GM21529 (cell line): Measurements from ENCODE around the gene GJC2.
"Not testable (repeated sequence)": the region's sequence is repeated elsewhere in the genome, so short reads cannot be mapped to it uniquely, and the experiment has no call there.

Source experiments
- ATAC-seq: cut with Tn5 transposase; IDR thresholded peaks from one replicate; pipeline ENCODE4 v1.9.1; 2021; ENCODE audit not compliant: unreplicated experiment

GJC2 gene

GRCh38 chr1:228149406-228150119 is at the start of gene GJC2:
TSS of gene GJC2 (plus strand) at chr1:228149930. CDS start at chr1:228157759, 7,829 bp downstream.
- ATAC-seq, result no peak

- ATAC-seq, result no peak
Observed at GRCh38 chr1:228100822-228101613, 48.7 kb upstream of the GJC2 start.

GRCh38 chr1:228101614-228101993 is 48.1 kb upstream of the GJC2 start:
- ATAC-seq, result peak; percentile 4

- peak; percentile 35 for ATAC-seq
Observed at GRCh38 chr1:228101994-228102790, 47.5 kb upstream of the GJC2 start.

GRCh38 chr1:228102791-228103620 is 46.7 kb upstream of the GJC2 start, which contains the start of gene C1orf35:
TSS of gene C1orf35 (minus strand) at chr1:228103325. CDS start at chr1:228103227, 98 bp downstream.
- peak; percentile 62 for ATAC-seq

GRCh38 chr1:228104526-228105269 is 45.0 kb upstream of the GJC2 start:
- ATAC-seq, result no peak

- no peak for ATAC-seq
Observed at GRCh38 chr1:228105270-228105995, 44.3 kb upstream of the GJC2 start.

- no peak for ATAC-seq
Observed at GRCh38 chr1:228105996-228106799, 43.5 kb upstream of the GJC2 start.

- ATAC-seq, result no peak
Observed at GRCh38 chr1:228106800-228107054, 43.0 kb upstream of the GJC2 start.

GRCh38 chr1:228107636-228108035 is 42.1 kb upstream of the GJC2 start:
- no peak for ATAC-seq

- no peak for ATAC-seq
Observed at GRCh38 chr1:228108055-228108690, 41.6 kb upstream of the GJC2 start.

GRCh38 chr1:228108742-228109072 is 41.0 kb upstream of the GJC2 start:
- ATAC-seq, result no peak

- peak; percentile 85 for ATAC-seq
Observed at GRCh38 chr1:228109073-228109961, 40.4 kb upstream of the GJC2 start, which contains the start of gene MRPL55. TSS of gene MRPL55 (minus strand) at chr1:228109299. CDS start at chr1:228108260, 1,039 bp downstream.

GRCh38 chr1:228109962-228110488 is 39.7 kb upstream of the GJC2 start:
- ATAC-seq, result no peak

GRCh38 chr1:228110556-228110955 is 39.2 kb upstream of the GJC2 start:
- no peak for ATAC-seq

- not testable (repeated sequence) for ATAC-seq
Observed at GRCh38 chr1:228111315-228111714, 38.4 kb upstream of the GJC2 start.

GRCh38 chr1:228112167-228112566 is 37.6 kb upstream of the GJC2 start:
- no peak for ATAC-seq
